GM20000 (cell line): Measurements from ENCODE around the gene SLC25A22.

Source experiments
- DNase-seq: peaks from one replicate; pipeline ENCODE4 v3.0.0; 2012; ENCODE audit warnings: low spot score
- CTCF ChIP-seq: IDR thresholded peaks from 2 replicates; pipeline ENCODE4 v1.5.1; 2012; ENCODE audit warnings: mild to moderate bottlenecking, control low read depth; ENCODE audit errors: extremely low read depth, missing control alignments

SLC25A22 gene

GRCh38 chr11:804599-804964, 6.5 kb upstream of the SLC25A22 start:
- no peak for TF ChIP-seq CTCF
- DNase-seq = no peak

DNA sequence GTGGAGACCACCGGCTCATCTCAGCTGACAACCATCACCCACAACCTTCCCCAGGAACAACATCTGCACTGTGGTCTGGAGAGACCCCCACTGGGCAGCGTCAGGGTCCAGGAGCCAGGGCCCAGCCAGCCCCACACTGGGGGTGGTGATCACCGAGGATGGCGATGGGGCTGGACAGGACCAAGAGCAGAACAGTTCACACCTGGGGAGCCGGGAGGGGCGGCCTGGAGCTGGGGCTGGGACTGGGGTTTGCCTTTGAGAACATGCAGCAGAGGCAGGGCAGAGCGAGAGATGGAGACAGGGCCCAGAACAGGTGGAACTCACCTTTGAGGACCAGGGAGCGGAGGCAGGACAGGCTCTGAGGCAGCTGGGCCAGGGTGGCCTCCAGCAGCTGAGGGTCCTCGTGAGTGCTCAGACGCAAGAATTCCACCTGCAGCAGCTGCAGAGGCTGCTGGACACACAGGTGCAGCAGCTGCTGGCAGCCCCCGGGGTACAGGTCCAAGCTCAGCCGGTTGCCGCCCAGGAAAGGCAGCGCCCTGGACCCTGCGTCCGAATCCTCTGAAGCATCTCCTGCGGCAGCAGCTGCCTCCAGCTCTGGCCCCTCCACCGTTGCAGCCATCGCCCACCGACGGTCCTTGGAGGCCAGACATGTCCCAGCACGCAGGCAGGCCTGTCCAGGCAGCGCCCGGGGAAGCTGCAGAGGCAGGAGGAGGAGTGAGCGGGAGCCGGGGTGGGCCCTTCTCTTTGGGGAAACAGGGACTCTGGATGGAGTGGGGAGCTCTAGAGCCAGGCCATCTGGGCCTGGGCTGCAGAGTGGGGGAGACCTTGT, 5.9 kb upstream of the SLC25A22 start:
- no peak for TF ChIP-seq CTCF
- no peak for DNase-seq

GRCh38 chr11:803467-803742, 5.3 kb upstream of the SLC25A22 start:
- no peak for TF ChIP-seq CTCF
- no peak for DNase-seq

GRCh38 chr11:802693-803466, 4.8 kb upstream of the SLC25A22 start:
- DNase-seq = no peak
- no peak for TF ChIP-seq CTCF

DNA sequence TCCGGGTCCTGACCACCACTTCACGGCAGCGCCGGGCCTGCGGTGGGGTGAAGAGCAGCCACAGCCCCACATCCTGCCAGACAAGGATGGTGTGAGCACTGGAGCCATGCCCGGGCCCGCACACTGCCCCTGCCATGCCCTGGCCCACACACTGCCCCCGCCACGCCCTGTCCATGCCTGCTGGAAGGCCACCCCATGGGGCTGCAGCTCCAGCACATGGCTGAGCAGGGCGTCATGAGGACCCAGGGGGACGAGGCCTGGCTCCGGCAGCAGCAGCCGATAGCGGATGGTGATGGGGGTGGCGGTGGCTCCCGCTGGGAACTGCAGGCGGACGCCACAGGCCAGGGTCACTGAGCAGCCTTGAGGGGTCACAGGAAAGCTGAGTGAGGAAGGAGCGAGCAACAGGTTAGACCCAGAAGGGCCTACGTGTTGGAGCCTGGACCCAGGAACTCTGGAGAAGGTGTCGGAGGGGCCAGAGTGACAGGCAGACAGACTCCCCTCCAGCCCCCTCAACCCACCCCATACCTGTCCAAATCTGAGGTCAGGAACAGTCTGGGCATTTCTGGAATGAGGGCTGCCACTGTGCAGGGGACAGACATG, 4.0 kb upstream of the SLC25A22 start:
- TF ChIP-seq CTCF = no peak
- no peak for DNase-seq

GRCh38 chr11:801097-801780, 3.2 kb upstream of the SLC25A22 start:
- no peak for DNase-seq
- no peak for TF ChIP-seq CTCF

DNA sequence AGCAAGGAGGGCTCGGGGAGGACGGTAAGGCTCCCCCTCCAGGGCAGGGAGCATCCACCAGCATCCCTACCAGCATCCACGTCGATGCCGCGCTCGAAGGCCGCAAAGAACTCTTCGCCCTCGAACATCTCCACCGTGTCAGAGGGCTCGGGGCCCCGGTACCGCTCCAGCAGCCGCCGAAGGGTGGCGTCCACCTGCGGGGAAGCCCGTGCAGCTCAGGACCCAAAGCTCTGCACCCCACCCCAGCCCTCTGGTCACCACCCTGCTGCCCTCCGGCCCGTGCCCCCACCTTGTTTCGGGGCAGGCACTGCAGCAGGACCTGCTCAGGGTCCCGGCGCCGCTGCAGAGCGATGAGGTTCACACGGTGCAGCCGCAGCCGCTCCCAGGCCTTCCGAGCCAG, 2.4 kb upstream of the SLC25A22 start:
- no peak for DNase-seq
- no peak for TF ChIP-seq CTCF
